GM18909 (cell line): Measurements from ENCODE around the gene EMILIN3.

Experiments
- ATAC-seq: cut with Tn5 transposase; IDR thresholded peaks from one replicate; pipeline ENCODE4 v1.9.1; 2021; ENCODE audit warnings: mild to moderate bottlenecking; ENCODE audit not compliant: unreplicated experiment, poor library complexity

The EMILIN3 gene, protein sequence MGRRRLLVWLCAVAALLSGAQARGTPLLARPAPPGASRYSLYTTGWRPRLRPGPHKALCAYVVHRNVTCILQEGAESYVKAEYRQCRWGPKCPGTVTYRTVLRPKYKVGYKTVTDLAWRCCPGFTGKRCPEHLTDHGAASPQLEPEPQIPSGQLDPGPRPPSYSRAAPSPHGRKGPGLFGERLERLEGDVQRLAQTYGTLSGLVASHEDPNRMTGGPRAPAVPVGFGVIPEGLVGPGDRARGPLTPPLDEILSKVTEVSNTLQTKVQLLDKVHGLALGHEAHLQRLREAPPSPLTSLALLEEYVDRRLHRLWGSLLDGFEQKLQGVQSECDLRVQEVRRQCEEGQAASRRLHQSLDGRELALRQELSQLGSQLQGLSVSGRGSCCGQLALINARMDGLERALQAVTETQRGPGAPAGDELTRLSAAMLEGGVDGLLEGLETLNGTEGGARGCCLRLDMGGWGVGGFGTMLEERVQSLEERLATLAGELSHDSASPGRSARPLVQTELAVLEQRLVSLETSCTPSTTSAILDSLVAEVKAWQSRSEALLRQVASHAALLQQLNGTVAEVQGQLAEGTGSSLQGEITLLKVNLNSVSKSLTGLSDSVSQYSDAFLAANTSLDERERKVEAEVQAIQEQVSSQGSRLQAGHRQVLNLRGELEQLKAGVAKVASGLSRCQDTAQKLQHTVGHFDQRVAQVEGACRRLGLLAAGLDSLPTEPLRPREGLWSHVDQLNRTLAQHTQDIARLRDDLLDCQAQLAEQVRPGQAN

DNA sequence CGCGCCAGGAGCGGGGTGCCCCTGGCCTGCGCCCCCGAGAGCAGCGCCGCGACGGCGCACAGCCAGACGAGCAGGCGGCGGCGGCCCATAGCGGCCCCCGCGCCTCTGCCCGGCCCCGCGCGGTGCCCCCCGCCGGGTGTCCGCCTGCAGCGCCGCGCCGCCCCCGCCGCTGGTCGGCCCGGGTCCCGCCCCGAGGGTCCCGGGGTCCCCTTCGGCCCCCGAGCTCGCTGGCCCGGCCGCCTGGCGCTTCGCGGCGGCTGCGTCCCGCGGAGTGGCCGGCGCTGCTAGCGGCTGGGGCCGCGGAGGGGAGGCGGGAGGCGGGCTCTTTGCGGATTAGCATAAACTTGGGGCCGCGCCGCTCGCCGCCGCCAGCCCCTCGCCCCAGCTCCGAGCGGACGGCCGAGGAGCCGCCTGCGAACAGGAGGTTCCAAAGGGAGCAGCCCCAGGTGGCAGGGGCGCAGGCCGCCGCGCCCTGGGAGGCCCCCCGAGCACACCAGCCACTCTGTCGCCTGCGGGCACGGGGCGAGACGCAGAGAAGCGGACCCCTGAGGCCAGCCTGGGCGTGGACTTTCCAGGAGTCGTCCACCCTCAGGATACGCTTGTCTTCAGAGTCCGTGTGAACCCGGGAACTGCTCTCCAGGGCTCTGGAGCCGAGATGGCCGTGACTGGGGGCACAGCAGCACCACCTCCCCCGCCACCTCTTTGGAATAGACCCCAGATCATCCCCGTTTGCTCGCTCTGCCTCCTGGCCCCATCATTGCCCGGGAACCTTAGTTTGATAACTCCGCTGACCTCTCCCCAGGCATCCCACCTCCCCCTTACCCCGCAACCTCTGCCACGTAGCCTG, at the start of gene EMILIN3:
Gene EMILIN3, minus strand, starts transcription at position 273 of the 847 bp plus-strand sequence. Its CDS starts 184 bp downstream, at position 89.
- no peak for ATAC-seq

DNA sequence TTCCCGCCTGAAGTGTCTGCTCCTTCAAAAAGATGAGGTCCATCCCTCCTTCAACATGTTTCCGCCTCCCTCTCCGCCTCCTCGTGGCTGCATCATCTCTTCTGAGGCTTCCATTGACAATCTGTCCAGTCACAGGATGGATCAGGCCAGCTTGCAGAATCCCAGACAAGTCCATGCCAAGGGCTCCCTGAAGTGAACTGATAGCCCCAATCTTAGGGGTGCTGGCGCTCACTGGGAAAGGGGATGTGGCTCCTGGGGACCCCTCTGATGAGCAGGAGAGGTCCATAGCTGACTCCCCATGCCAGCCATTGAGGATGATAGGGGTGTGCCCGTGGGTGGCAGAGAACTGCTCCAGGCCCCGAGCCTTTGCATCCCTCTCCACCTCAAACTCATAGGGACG, 48.6 kb upstream of the EMILIN3 start:
- ATAC-seq: no peak

DNA sequence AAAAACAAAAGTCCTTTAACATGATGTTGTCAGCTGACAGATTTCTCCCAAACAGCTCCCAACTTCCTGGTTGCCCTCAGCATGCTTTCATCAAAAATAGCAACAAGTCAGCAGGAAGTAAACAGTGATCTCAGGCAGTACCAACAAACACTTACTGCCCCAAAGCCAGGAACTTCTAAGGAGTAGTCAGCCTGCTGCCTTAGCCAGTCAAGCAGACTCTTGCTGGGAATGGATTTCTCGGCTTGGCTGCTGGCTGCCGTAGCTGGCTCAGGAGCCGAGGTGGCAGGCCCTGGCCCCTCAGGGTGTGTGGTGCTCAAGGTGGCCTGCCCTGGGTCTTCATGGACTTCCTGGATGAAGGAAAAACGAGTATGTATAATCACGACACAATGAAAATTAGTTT, 46.6 kb upstream of the EMILIN3 start:
- ATAC-seq: no peak

DNA sequence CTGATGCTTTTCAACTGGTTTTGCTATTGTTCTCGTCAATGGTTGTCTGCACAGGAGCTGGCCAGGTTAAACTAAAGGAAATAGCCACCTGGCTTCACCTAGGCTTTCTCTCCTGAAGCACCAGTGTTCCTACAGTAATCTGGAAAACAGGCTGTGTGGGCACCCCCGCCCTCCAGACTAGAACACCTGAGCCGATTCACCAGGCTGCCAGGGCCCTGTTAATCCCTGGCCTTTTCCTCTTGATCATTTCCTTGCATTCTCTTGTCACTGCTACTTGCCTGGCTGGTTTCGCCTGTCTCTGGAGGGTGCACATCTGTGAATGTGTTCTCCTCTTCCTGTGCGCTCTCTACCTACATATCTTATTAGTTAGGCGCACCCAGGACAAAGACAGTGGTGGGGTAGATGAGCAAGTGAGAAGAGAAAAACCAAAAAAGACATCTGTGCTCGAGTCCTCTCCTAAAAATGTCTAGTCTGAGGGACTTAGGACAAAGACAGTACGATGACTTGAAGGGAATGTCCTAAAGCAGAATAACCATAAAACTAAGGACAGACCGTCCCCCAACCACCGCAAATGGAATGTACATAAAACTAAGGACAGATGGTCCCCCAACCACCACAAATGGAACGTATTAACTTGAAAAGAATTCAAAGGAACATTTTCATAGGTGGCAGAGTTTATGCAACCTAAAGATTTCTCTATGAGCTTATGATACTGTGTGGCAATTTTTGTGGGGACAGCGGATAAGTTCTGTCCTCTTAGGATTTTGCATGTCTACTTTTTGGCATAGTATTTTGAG, 45.9 kb upstream of the EMILIN3 start:
- no peak for ATAC-seq

DNA sequence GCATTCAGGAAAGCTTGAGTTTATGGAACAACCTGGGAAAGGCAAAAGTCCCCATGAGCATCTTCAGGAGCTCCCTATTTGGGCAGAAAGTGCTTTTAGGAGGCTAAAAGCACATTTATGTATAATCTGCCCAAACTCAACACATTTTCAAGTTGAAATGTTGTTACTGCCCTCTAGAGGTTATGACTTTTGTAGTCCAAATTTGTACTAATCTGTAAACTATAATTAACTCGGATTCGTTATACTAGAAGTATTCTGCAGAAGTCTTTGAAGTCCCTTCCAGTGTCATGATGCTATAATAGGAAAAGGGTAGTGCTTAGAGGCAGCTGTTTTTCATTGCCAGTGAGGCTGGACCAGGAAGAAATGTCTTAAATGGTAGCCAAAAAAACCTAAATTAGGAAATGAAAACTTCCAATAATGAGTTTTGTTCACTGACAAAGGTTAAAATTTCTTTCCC, 44.8 kb upstream of the EMILIN3 start:
- no peak for ATAC-seq

DNA sequence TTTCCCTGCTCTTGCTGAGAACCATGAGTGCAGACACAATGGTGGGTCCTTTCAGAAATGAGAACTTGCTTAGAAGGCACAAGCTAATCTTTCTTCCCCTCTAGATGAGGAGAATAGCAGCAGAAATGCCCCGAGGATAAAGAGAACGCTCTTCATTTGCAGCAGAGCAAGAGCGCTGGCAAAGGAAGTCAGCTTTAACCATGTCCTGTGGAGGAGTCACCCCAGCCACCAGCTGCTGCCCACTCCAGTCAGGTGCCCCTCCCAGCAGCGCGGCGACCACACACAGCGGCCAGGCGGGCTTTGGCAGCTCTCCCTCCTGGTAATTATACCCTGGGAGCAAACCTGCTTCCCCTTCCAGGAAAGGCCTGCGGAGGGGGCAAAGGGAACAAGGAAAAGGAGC, 42.4 kb upstream of the EMILIN3 start:
- peak; percentile 6 for ATAC-seq

DNA sequence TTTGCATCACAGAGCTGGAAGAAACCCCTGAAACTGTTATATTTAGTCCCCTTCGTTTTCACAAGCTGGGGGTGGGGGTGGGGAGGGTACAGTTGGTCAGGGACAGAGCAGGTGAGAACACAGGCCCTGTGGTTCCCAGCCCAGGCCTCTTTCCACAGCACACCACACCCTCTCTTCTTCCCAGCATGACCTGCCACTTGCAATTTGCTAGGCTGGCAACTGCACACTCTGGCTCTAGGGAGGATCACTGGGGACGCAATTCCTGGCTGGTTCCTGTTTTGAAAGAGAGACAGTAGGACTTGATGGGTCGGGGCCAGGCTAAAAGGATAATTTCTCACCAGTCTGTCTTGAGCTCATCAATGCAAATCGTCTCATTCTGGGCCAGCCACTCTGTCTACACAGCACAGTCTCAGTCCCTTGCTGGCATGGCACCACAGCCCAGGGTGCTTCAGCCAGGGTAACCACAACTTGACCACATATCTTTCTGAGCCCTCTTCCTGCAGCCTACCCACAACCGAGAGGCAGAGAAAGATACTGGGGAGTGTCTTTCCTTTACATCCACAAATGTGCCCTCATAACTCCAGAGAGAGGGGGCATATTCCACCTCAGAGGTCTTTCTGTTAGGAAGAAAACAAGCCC, 41.7 kb upstream of the EMILIN3 start:
- ATAC-seq: peak; percentile 91

DNA sequence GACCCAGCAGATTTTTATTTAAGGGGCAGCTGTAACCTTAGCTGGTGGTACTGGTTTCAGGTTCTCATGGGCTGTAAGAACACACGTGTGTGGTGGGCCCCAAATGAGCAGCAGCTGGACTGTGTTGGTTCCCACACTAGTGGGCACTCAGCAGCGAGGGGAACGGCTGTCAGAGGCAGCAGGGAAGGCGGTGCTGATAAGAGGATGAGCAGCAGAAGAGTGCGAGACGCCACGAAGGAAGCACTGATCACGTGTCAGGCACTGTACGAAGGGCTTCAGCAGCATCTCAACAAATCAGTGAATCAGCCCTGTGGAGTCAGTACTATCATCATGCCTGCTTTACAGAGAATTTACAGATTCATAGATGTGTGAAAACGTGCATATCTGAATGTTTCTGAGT, 41.0 kb upstream of the EMILIN3 start:
- no peak for ATAC-seq

DNA sequence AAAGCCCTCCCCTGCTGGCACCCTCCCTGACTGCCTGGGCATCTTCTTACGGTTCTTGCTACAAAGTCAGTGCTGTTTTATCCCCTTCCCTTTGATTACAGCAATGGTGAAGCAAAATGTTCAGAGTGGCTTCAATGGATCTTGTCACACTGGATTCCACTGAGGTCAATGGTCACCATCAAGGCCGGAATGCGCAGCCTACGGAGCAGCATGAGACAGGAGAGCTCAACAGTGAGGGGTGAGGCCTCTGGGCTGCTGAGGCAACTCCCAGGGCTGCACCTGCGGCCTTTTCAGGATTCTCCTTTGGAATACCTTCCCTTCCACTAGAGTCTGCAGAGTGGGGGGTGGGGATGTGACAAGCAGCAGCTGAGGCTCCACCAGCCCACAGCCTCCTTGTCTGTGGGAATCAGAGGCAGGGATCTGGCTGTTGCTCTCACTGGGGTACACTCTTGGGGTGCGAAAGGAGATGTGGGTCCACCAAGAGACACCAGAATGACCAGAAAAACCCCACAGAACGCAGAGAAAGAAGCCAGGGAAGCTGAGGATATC, 40.4 kb upstream of the EMILIN3 start:
- ATAC-seq: no peak

DNA sequence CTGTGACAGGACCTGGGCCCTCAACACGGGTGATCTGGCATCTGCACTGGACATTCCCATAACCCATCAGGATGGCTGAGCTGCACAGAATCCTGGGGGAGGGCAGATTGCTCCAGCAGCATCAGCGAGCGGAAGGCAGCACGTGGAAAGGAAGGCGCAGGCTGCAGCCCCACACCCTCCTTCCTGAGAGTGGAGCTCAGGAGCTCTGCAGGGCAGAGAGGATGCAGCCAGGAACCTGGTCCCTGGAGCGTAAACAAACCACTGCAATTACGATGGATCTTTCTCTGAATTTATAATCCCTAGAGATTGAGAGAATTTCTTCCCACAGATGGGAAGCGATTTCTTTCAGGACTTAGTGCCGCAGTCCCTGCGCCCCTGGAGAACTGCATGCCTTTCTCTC, 39.7 kb upstream of the EMILIN3 start:
- no peak for ATAC-seq

DNA sequence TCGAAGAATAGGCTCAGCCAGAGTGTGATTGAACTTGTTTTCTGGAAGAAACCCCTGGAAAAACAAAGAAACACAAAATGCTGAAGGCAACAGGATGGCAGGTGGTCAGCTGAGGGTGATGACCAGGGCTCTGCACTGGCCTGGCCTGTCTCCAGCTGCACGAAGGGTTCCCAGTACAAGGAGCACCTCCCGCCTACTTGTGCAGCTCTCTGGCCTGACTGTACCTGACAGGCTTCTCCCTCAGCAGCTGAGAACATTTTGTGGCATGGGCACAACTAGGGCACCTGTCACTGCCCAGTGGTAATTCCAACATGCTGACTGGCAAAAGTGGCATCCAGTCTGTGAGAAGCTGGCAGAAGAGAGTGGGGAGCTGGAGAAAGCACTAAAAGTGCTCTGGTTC, 38.8 kb upstream of the EMILIN3 start:
- ATAC-seq: no peak

DNA sequence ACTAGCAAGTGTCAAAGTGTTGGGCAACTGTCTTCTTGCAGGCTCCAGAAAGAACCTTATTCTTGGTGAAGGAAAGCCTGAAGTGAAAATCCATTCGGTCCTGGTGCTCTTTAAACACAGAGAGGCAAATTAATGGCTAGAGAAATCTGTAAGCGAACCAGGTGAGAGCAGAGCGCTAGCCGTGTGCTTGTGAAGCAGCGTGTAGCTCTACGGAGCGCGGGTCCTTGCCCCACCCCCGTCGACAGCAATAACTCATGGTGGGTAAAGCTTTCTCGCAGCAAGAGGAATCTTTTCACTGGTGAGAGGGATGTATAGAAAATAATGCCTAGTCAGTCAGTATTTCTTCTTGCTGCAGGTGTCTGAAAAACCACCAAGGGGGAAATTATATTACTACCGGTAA, 37.0 kb upstream of the EMILIN3 start:
- ATAC-seq: no peak

DNA sequence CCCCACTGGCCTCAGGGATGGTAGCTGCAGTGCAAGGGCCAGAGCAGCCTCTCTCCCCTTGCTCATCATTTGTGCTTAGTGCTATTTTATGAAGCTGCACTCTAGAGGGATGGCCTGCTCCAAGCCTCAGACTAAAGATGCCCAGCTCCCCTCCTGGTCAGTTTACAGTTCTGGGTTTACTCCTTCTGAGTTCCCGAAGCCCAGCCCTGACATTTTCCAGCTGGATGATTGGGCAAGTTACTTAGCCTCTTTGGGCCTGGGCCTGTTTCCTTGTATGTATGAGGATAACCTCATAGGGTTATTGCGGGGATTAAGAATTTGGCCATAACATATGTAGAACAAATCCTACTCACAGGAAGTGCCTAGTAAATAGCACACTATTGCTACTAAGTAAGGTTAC, 31.8 kb upstream of the EMILIN3 start:
- ATAC-seq: no peak

DNA sequence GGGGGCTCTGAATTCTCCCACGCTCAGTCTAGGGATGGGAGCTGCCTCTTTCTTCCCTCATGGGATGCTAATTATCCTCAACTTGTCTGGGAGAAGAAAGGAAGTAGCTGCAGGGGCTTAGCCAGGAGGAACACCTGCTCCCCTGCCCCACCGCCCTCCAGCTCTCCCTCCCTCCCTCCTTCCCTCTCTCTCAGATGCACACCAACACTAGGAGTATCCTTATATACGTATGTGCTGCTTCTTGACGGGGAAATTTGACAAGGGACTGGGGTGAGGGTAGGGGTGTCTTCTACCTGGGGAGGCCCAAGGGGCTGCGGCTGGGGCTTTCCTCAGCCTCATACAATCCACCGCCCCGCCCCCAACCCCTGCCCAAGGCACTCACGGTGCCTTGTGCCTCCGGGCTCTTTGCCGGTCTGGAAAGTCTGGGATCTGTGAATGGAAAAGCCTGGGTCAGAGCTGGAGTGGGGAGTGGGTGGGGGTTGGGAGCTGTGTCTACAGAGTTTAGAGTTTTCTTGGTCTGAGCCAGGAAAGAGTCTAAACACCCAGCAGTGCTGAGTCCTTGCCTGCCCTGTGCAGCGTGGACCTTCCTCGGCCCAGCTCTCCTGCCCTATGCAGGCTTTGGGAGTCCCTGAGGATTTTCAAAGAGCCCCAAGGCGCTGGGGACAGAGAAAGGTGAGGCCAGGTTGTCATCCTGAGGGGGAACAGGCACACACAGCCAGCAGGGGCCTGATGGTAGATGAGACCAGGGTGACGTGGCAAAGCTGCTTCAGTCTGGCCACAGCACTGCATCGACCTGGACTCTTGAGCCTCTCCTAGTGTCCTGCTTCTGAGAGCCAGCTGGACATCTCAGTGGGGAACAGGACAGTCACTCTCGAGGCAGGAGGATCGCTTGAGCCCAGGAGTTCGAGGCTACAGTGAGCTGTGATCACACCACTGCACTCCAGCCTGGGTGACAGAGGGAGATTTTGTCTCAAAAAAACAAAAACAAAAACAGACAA, 29.3 kb upstream of the EMILIN3 start:
- no peak for ATAC-seq

DNA sequence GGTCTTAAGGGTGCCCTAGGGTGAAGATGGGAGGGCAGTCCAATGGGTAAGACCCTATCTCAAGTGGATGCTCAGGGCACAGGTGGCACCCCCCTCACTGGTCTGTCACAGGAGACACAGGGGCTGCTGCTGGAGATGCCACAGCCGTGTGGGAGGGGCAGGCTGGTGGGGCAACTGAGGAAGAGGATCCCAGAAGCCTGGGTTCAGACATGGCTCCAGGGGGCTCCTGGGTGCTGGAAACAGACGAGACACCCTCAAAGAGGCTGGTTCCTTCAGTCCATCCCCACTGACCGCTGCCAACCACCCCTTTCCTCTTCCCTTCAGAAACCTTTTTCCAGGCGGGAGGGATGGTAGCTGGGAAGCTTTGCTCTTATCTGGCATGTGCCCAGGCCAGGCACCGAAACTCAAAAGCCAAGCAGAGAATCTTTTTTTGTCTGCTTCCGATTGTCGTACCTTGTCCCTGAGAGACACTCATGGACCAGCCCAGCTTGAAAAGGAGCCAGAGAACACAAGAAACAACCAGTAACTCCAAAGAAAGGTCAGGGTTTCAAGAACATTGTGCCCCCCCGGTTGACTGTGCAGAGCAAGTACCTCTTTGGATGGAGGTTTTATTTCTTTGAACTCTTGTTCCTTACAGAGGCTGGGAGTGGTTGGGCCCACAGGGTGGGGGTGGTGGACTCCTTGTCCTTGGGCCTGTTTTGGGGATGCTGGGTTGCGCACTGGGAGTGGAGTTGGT, 28.5 kb upstream of the EMILIN3 start:
- ATAC-seq: no peak

DNA sequence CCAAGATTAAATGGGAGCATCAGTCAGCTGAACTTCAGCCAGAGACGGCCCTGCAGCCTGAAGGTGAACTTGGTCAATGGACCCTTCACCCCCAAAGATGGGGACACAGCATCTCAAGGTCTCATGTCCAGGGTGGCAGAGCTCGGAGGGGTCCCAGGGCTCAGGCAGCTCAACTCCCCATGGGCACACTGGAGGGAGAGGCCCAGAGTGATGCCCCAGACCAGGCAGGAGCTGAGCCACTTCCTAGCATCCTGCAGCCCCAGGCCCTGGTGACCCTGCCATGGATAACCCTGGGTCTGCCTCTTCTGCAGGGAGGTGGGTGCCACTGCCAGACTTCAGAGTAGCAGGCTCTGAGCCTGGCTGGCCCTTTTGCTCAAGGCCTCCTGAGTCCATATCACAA, 27.5 kb upstream of the EMILIN3 start:
- no peak for ATAC-seq

DNA sequence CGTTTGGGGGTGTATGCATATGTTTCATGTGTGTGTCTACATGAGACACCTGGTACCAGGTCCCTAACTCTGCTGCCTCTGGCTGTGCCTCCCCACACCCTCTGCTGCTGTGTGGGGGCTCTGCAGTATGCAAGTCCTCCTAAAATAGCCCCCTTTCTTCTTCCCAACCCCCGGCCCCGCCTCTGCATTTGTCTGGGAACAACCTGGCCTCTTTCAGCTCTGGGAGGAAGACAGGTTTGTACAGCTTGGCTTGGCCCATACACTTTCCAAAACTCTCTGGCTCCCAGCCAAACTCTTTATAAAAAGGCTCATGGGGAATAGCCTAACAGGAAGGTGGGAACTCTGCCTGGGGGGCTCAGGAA, 27.1 kb upstream of the EMILIN3 start:
- ATAC-seq: no peak
